Astrocyte (in vitro differentiated cells and primary cell): ENCODE data around the gene ZNF334. TPM values are rescaled to one million over a fixed set of nuclear protein-coding genes. Genes with fewer than 3 reads are reported as not detected.

Experiments
- DNase-seq: peaks from one replicate; pipeline ENCODE4 v3.0.0-alpha.2; 2010; ENCODE audit warnings: low read depth
- FAIRE-seq: peaks from 2 replicates; lab custom pipeline; 2011; peaks lifted over from hg19 to GRCh38; lab: Jason Lieb, UNC
- H2AFZ ChIP-seq: 2 replicates; pipeline ENCODE4 v1.6.0; 2012; ENCODE audit warnings: low read depth, low read length, inconsistent platforms
- H3K27ac ChIP-seq: 2 replicates; pipeline ENCODE4 v1.5.1; 2011; ENCODE audit warnings: low read depth, low read length, inconsistent platforms
- H3K27me3 ChIP-seq: 2 replicates; pipeline ENCODE4 v1.6.0; 2011; ENCODE audit warnings: low read length, inconsistent platforms; ENCODE audit not compliant: insufficient read depth
- H3K36me3 ChIP-seq: 2 replicates; pipeline ENCODE4 v1.5.1; 2011; ENCODE audit warnings: low read length, inconsistent platforms; ENCODE audit not compliant: insufficient read depth
- H3K4me1 ChIP-seq: 2 replicates; pipeline ENCODE4 v1.5.1; 2011; ENCODE audit warnings: low read length, inconsistent platforms; ENCODE audit not compliant: insufficient read depth
- H3K4me2 ChIP-seq: 2 replicates; pipeline ENCODE4 v1.6.0; 2012; ENCODE audit warnings: low read length, inconsistent platforms
- H3K4me3 ChIP-seq: 2 replicates; pipeline ENCODE4 v1.5.1; 2011; ENCODE audit warnings: low read depth, mild to moderate bottlenecking, low read length, inconsistent platforms; ENCODE audit not compliant: insufficient read depth
- H3K79me2 ChIP-seq: 2 replicates; pipeline ENCODE4 v1.6.0; 2012; ENCODE audit warnings: mild to moderate bottlenecking, low read length, inconsistent platforms; ENCODE audit not compliant: insufficient read depth
- H3K9ac ChIP-seq: 2 replicates; pipeline ENCODE4 v1.6.0; 2012; ENCODE audit warnings: mild to moderate bottlenecking, low read length, inconsistent platforms
- H3K9me3 ChIP-seq: 2 replicates; pipeline ENCODE4 v1.5.1; 2012; ENCODE audit warnings: low read depth, mild to moderate bottlenecking, low read length, inconsistent platforms; ENCODE audit not compliant: insufficient read depth
- H4K20me1 ChIP-seq: 2 replicates; pipeline ENCODE4 v1.6.0; 2012; ENCODE audit warnings: low read length, inconsistent platforms; ENCODE audit not compliant: insufficient read depth
- H3K27ac Mint-ChIP-seq: one replicate; pipeline ENCODE4 v1.8.0; 2021; ENCODE audit warnings: mild to moderate bottlenecking, mixed read lengths; ENCODE audit not compliant: unreplicated experiment
- H3K27me3 Mint-ChIP-seq: one replicate; pipeline ENCODE4 v1.8.0; 2021; ENCODE audit warnings: low read depth, mixed read lengths; ENCODE audit not compliant: unreplicated experiment
- H3K36me3 Mint-ChIP-seq: one replicate; pipeline ENCODE4 v1.8.0; 2021; ENCODE audit warnings: low read depth, mixed read lengths; ENCODE audit not compliant: unreplicated experiment
- H3K4me1 Mint-ChIP-seq: one replicate; pipeline ENCODE4 v1.8.0; 2021; ENCODE audit warnings: low read depth, mixed read lengths; ENCODE audit not compliant: unreplicated experiment
- H3K4me3 Mint-ChIP-seq: one replicate; pipeline ENCODE4 v1.8.0; 2021; ENCODE audit warnings: mild to moderate bottlenecking, moderate library complexity, mixed read lengths; ENCODE audit not compliant: unreplicated experiment
- H3K9me3 Mint-ChIP-seq: one replicate; pipeline ENCODE4 v1.8.0; 2021; ENCODE audit warnings: mild to moderate bottlenecking, mixed read lengths; ENCODE audit not compliant: unreplicated experiment
- CTCF ChIP-seq: IDR thresholded peaks from 2 replicates; pipeline ENCODE4 v1.5.1; 2011; ENCODE audit warnings: low read depth, mild to moderate bottlenecking, inconsistent platforms, low read length, moderate library complexity; ENCODE audit not compliant: insufficient read depth
- EZH2 ChIP-seq: IDR thresholded peaks from 2 replicates; pipeline ENCODE4 v1.6.1; 2012; ENCODE audit warnings: mild to moderate bottlenecking, low read length, inconsistent platforms; ENCODE audit not compliant: insufficient read depth
- total RNA-seq: library from RNA; stranded (reverse); gene quantifications from 2 replicates; pipeline ENCODE4 v1.2.1, GENCODE V29; 2021

The ZNF334 gene
- total RNA-seq, 1 donor from 2014 or later, result 9.3 TPM

DNA sequence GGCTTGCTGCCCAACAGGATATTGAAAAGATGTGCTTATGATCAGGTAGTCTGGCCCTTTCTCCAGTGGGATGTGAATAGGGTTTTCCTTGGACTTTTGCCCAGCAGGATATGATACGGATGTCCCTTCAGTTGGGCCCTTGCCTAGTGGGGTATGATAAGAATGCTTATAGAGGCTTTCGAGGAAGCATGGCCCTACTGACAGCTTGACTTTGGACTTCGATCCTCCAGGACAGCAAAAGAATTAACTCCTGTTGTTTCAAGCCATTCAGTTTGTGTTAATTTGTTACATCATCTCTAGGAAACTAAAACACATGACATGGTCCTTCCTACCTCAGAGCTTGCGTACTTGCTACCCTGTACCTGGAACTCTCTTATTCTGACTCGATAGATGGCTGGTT lies 9.7 kb upstream of the ZNF334 start:
- H3K4me1 ChIP-seq, result no peaks in the 10 kb centered on the region
- no peak overlapping the region for H2AFZ ChIP-seq
- no peaks in the 10 kb centered on the region for H3K36me3 Mint-ChIP-seq
- peaks cover under 1% of the 10 kb centered on the region for H3K27me3 ChIP-seq
- H4K20me1 ChIP-seq, result no peaks in the 10 kb centered on the region
- no peaks in the 10 kb centered on the region for H3K4me1 Mint-ChIP-seq
- H3K27me3 Mint-ChIP-seq, result peaks cover 26% of the 10 kb centered on the region
- no peak for TF ChIP-seq EZH2
- no peak for TF ChIP-seq CTCF
- H3K79me2 ChIP-seq, result no peaks in the 10 kb centered on the region
- no peak overlapping the region for H3K4me2 ChIP-seq
- H3K27ac ChIP-seq, result no peak overlapping the region
- no peak overlapping the region for H3K9ac ChIP-seq
- no peaks in the 10 kb centered on the region for H3K36me3 ChIP-seq
- no peaks in the 10 kb centered on the region for H3K9me3 Mint-ChIP-seq
- FAIRE-seq (no peak), DNase-seq (no peak)
- H3K4me3 Mint-ChIP-seq, result no peak overlapping the region
- H3K27ac Mint-ChIP-seq, result no peak overlapping the region
- no peaks in the 10 kb centered on the region for H3K9me3 ChIP-seq
- no peak overlapping the region for H3K4me3 ChIP-seq

DNA sequence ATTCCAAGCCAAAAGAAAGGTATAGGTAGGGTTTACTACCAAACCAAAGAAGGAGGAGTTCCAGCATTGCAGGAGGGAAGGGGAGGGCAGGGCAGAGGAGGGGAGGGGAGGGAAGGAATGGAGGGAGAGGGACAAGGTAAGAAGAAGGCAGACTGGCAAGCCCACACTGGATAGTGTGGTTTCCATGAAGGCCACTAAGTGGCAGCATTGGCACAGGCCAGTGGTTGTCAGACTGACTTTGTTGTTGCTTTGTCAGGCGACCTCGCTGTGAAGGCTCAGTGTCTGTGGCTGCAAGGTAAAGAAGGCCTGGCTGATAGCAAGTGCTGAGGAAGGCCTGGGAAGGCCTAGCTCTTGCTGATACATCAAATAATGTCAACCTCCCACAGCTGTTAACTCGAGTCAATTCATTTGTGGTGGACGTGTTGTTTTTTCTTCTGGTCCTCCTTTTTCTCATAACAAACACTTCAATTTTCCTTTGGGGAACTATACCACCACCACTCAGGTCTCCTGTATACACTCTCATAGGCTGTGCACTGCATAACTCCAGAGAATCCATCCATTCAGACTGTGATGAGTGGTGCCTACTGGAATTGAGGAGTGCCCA lies 7.7 kb upstream of the ZNF334 start:
- no peaks in the 10 kb centered on the region for H3K4me1 ChIP-seq
- DNase-seq, result peak; percentile 23
- no peaks in the 10 kb centered on the region for H4K20me1 ChIP-seq
- no peaks in the 10 kb centered on the region for H3K9me3 Mint-ChIP-seq
- no peak overlapping the region for H3K4me3 ChIP-seq
- H2AFZ ChIP-seq, result no peak overlapping the region
- no peaks in the 10 kb centered on the region for H3K9me3 ChIP-seq
- no peak overlapping the region for H3K4me2 ChIP-seq
- H3K36me3 Mint-ChIP-seq, result no peaks in the 10 kb centered on the region
- no peak overlapping the region for H3K27ac Mint-ChIP-seq
- H3K79me2 ChIP-seq, result no peaks in the 10 kb centered on the region
- H3K27me3 ChIP-seq, result peaks cover 2% of the 10 kb centered on the region
- H3K27ac ChIP-seq, result no peak overlapping the region
- no peak overlapping the region for H3K9ac ChIP-seq
- no peak overlapping the region for H3K4me3 Mint-ChIP-seq
- no peak for FAIRE-seq
- H3K27me3 Mint-ChIP-seq, result peaks cover 19% of the 10 kb centered on the region
- no peak for TF ChIP-seq EZH2
- TF ChIP-seq CTCF, result peak; percentile 53
- no peaks in the 10 kb centered on the region for H3K36me3 ChIP-seq
- no peaks in the 10 kb centered on the region for H3K4me1 Mint-ChIP-seq

DNA sequence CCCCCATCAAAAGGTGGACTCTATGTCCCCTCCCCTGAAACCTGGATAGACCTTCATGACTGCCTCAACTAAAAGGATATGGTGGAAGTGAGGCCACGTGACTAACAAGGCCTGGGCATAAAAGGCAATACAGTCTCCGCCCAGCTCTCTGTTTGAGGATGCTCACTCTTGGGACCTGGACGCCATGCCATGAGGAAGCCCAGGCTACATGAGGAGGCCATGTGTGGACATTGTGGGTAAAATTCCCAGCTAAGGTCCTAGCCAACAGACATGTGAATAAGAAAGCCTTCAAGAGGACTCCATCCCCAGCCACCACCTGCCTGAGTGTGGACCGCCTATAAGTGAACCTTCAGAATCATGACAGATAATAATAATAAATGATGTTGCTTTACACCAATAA lies 7.2 kb upstream of the ZNF334 start:
- Mint-ChIP-seq H3K27ac (no peak overlapping the region), H3K4me1 (no peaks in the 10 kb centered on the region), H3K4me3 (no peak overlapping the region), H3K36me3 (no peaks in the 10 kb centered on the region), H3K27me3 (peaks cover 19% of the 10 kb centered on the region), H3K9me3 (no peaks in the 10 kb centered on the region)
- Histone ChIP-seq H3K27me3 (peaks cover 2% of the 10 kb centered on the region), H3K4me3 (no peak overlapping the region), H3K9me3 (no peaks in the 10 kb centered on the region), H3K27ac (no peak overlapping the region), H3K79me2 (no peaks in the 10 kb centered on the region), H2AFZ (no peak overlapping the region), H3K9ac (no peak overlapping the region), H3K36me3 (no peaks in the 10 kb centered on the region), H4K20me1 (no peaks in the 10 kb centered on the region), H3K4me1 (no peaks in the 10 kb centered on the region), H3K4me2 (no peak overlapping the region)
- FAIRE-seq (no peak), DNase-seq (no peak)
- TF ChIP-seq CTCF (no peak), EZH2 (no peak)
